Ovary (tissue), 3 donors: ENCODE measurements around the gene OR4S2.

ENCODE experiments used
- POLR2A ChIP-seq: fragments of 450-650 bp; IDR thresholded peaks from one replicate; pipeline ENCODE4 v1.6.1; 2017; ENCODE audit warnings: antibody characterized with exemption, mild to moderate bottlenecking, moderate library complexity
- TF ChIP-seq, protein P1 (sequence below), 3 donors: fragments of 450-650 bp in 2 of 3; fragments of 200-600 bp in 1 of 3; IDR thresholded peaks; one replicate each; pipeline versions ENCODE4 v1.5.1 to v1.8.0; 2016 to 2022; ENCODE audit warnings: antibody characterized with exemption in 3 of 3, mild to moderate bottlenecking in 1 of 3
- donor health status: DM: no; HTN: no; CAD: no.

GRCh38 chr11:55624531-55624930, 23.6 kb upstream of the OR4S2 start:
- TF ChIP-seq, protein P1, sequence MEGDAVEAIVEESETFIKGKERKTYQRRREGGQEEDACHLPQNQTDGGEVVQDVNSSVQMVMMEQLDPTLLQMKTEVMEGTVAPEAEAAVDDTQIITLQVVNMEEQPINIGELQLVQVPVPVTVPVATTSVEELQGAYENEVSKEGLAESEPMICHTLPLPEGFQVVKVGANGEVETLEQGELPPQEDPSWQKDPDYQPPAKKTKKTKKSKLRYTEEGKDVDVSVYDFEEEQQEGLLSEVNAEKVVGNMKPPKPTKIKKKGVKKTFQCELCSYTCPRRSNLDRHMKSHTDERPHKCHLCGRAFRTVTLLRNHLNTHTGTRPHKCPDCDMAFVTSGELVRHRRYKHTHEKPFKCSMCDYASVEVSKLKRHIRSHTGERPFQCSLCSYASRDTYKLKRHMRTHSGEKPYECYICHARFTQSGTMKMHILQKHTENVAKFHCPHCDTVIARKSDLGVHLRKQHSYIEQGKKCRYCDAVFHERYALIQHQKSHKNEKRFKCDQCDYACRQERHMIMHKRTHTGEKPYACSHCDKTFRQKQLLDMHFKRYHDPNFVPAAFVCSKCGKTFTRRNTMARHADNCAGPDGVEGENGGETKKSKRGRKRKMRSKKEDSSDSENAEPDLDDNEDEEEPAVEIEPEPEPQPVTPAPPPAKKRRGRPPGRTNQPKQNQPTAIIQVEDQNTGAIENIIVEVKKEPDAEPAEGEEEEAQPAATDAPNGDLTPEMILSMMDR (IDR thresholded peaks at IDR 0.05): no peak
- TF ChIP-seq POLR2A: no peak
